HG03039 (cell line): ENCODE measurements around the gene MAEA.
"Not testable (repeated sequence)": the region's sequence is repeated elsewhere in the genome, so short reads cannot be mapped to it uniquely, and the experiment has no call there.

Experiments used
- ATAC-seq: cut with Tn5 transposase; IDR thresholded peaks from one replicate; pipeline ENCODE4 v1.9.1; 2021; ENCODE audit warnings: mild to moderate bottlenecking, moderate library complexity; ENCODE audit not compliant: unreplicated experiment

MAEA gene

DNA sequence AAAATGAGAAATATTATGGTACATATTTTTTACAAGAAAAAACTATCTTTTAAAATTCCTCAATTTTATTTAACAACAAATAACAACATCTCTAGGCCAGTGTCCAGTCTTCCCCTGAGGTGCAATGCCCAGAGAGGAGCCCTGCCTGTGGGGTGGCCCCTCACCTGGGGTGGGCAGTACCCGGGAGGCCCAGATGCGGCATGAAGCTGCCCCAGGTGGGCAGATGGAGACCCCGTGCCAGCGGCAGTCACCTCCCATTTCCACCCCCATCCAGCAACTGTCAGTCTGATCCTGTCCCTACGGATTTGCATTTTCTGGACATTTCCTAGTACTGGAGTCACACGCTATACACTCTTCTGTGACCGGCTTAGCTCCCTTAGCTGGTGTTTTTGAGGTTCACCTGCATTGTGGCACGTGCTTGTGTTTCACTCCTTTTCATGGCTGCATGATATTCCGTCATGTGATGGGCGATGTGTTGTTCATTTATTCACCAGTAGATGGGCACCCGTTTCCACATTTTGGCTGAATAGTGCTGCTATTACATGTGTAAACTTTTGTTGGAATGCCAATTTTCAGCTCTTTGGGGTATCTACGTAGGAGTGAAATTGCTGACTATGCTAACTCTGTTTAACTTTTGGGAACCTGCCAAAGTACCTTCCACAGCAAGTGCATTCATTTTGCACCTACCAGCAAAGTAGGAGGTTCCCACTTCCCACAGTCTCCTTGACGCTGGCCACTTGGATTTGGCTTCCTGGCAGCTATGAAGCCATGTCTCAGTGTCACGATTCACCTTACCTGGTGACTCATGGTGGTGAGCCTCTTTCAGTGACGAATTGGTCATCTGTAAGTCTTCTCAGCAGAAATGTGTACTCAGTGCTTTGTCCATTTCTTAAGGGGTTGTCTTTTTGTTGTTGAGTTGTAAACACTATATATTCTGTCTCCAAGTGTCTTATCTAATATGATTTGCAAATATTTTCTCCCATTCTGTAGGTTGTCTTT is 11.7 kb upstream of the MAEA start:
- no peak for ATAC-seq

DNA sequence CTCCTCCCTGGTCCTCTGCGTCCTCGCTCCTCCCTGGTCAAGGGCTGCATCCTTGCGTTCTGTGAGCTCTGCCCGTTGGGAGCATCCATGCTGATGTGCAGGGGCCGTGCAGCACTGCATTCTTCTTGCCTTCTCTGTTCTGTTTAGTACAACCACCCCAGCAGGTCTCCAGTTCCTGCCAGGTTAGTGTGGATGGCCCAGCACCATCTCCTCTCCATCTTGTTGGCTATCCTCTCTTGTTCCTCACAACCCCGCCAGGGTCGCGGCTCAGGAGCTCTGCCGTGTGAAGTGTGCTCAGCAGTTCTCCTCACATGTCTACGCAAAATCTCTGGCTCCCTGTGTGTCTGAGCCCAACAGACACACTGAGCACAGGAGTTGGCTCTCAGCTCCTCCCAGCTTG is 10.4 kb upstream of the MAEA start:
- ATAC-seq, result no peak

DNA sequence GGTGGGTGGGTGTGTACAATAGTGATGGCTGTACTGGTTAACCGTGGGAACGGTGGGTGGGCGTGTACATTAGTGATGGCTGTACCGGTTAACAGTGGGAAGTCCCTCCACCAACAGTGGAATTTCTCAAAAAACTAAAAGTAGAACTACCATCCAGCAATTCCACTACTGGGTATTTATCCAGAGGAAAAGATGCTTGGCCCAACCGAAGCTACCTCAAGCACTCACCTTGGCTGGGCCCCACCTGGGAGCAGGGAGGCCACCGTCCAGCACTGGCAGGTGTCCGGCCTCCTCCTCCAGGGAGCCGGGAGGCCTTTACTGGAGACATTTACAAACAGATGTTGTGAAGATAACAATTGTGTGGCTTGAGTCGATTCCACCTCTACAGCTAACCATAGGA is 6.0 kb upstream of the MAEA start:
- no peak for ATAC-seq

DNA sequence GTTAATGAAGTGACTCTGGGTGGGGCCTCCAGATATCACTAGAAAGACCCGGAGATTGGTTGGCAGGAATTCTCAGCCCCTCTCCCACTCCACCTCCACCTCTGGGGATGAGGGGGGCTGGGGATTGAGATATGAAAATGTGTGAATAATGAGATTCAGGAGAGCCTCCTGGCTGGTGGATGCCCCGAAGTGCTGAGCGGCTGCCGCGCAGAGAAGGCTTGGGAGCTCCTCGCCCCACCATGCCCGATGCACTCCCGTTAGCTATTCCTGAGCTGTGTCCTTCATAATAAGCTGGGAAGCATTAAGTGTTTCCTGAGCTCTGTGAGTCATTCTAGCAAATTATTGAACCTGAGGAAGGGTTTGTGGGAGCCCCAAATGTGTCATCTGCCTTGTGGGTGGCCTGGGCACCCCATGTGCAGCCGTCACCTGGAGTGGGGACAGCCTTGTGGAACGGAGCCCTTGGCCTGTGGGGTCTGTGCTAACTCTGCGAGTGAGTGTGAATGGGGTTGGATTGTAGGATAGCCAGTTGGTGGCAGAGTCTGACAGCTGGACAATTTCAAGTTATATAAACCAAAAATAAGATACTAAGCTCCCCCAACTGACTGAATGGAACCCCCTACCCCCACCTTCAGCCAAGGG is 4.4 kb upstream of the MAEA start:
- ATAC-seq, result no peak

DNA sequence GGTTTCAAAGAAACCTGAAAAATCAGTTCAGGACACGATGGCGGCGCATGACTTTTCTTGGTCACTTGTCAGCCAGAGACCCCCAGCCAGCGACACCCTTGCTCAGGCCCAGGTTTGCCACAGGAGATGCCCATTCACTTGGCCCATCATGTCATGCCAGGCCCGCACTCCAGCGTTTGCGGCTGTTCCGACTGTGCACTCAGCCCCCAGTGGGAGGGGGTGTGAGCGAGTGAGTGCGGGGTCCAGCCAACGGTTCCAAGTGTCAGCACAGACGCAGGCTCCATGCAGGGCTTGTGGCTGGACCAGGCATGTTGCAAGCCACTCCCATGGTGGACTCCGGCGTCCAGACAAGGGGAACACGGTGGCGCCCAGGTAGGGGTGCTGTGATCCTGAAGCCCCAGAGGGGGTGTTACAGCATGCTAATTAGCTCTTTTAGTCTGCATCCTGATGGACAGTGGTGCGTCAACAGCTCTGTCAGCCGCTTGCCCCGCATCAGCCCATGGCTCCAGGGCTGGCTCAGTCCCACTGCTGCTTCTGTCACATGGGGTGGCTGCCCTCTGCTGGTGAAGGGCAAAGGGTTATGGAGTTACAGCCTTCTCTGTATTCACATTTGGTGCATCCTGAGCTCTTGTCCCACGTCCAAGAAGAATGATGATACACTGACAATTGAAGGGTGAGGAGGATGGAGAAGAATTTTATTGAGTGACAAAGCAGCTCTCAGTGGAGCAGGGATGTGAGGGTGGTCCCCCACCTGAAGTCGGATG is 3.7 kb upstream of the MAEA start:
- no peak for ATAC-seq

DNA sequence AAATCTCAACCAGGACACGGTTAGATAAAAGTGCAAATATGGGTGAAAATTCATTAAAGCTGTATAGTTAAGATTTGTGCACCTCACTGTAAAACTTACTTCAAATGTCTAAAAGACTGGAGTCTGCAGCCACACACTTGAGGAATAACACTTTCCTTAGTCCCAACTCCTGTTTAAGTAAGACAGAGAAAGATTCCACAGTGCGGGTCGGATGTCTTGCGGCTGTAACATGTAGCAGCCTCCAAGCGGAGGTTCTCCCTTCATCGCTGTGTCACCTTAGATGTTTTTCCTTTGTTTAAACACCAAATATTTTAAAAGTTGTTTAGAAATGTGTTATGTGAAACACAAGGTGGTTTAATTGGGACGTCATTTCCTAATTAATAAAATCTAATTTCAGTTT is 905 bp upstream of the MAEA start:
- ATAC-seq, result no peak

DNA sequence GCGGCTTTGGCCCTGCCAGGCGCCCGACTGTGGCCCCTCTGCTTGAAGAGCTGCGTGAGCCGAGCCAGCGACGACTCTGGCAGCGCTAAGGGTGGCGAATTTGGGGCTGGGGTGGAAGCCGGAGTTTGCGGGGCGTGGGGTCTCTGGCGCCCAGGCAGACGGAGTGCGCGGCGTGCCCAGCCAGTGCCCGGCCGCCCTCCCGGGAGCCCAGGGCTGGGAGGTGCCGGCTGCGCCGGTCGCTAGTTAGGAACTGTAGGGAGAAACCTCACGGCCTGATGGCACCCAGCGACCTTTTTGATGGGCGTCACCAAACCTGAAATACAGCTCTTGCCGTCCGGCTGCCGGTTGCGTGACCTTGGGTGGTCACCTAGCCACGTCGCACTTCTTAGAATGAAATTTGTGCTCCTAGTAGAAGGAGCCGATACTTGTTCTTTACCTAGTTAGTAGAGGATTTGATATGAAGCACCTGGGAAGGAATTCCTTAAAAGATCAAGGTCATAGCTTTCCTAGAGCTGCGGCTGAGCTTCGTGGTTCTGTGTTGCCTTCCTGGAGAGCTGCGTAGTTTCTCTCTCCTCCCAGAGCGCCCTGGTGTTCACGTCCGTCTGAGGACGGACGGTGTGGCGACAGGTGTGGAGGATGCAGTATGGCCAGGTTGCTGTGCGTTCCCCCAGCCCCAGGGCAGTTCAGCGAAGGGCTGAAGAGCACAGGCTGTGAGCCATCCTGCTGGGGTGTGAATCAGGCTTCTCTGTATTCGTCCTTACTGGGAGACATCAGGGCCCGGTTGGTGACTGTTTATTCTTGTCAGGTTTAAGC is 680 bp downstream of the MAEA start:
- ATAC-seq, result no peak

DNA sequence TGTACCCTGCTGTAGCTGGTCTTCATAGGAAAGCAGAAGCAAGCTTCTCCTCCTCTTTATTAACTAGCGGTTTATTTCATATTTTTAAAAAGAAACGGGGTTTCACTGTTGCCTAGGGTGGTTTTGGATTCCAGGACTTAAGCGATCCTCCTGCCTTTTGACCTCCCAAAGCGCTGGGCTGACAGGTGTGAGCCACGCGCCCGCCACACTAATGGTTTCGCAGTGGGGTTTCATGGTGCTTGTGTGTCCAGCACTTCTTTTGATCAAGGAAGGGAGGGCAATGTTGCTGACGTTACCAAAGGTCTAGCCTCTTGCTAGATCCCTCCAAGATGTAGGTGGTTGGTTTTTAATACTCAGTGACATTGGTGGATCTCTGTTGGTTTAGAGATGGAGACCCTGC is 1.4 kb downstream of the MAEA start:
- ATAC-seq, result no peak

DNA sequence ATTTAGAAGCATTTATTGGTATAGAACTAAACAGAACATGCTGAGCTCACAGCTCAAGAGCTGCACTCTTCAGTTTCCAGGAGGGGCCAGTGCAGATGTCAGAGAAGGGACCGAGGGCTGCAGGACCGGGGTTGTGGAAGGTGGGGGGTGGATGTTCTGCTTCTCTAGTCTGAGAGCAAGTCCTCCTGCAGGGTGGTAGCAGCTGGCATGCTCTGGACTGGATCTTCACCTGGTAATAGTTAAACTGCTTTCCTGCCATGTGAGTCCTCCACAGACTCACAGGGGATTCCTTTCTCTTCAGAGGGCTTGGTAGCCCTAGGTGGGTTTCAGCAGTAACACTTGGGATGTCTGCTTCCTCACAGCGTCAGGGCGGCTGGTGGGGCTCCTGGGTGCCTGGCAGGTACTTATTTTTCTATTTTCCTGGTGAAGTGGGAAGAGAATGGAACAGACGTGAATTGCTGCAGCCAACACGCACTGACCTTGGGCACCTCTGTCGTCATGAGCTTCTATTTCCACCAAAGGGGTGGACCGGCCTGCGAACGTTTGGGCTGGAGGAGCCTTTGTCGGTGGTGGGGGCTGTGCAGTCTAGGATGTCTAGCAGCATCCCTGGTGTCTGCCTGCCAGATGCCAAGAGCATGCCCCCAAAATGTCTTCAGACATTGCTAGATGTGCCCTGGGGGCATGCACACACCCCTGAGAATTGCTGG is 2.5 kb downstream of the MAEA start:
- ATAC-seq, result no peak

DNA sequence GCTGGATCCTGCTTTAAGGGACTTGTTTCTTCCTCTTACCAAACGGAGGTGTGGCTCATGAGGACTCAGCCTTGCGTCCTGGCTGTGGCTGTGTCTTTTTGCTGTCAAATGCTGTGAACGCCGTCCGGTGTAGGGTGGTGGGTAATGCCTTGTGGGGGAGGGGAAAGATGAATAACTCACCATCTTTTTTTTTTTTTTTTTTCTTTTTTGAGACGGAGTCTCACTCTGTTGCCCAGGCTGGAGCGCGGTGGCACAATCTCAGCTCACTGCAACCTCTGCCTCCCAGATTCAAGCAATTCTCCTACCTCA is 3.0 kb downstream of the MAEA start:
- not testable (repeated sequence) for ATAC-seq

DNA sequence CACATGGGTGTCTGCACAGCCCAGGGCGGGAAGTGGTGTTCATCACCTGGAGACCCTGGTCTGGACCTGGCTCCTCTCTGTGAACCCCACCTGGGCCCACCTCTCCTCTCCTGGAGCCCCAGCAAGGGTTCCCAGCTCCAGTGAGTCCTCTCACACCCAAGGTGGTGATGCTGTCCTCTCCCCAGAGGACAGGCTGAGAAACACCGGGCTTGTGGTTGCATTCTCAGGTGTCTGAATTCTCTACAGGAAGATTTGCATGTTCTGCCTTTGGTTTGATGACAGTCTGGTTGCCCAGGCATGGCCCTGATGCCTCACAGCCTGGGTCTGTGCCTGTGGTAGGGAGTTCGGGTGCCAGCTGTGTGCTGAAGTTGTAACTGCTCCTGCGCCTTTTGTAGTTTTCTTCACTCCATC is 3.8 kb downstream of the MAEA start:
- no peak for ATAC-seq

DNA sequence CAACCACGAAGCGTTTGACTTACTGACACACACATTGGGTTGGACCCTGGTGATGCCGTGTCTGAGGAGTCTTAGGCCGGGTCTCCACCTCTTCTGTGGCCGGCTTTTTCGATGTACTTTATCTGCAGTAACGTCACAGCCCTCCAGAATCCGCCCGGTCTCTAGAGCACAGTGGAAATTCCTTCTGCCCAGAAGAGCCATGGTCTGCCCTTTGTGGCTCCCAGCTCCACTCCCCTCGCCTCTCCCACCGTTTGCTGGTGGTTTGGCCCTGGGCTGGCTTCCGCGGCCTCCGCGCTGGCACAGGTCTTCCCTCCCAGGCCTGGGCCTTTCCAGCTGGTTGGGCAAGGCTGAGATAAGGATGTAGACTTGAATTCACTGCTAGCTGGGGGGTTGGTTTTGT is 4.3 kb downstream of the MAEA start:
- no peak for ATAC-seq

DNA sequence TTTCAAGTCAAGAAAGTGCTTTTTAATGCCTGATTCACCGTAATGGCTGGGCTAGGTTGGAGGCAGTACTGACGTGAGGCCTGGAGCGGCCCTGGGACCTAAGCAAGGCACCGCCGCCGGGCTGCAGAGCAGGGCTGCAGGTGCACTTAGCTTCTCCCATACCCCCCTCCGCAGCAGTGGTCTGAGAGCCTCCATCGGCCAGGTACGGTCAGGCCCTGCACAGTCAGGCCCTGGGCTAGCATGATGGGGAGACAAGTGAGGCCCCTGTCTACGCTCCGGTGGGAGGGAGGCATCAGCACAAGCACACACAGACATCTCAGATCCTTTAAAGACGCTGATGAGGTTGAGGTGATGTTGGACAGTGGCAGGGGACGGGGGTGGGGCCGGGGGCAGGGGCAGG is 4.7 kb downstream of the MAEA start:
- no peak for ATAC-seq

DNA sequence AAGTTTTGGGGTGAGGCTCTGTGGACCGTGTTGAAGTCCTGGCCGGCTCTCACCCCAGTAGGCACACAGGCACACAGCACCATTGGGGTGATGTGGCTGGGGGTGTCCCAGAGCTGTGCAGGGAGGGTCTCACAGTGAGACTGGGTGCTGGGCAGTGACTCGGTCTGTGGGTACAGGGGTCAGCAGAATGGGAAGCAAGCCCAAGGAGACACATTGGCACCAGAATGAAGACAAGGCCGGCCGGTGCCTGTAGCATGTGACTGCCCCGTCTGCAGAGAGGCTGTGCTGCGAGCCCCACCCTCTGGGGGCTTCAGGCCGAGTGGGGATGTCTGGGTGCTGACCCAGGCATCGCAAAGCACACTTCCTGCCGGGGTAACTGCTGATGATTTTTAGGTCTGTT is 5.2 kb downstream of the MAEA start:
- no peak for ATAC-seq

DNA sequence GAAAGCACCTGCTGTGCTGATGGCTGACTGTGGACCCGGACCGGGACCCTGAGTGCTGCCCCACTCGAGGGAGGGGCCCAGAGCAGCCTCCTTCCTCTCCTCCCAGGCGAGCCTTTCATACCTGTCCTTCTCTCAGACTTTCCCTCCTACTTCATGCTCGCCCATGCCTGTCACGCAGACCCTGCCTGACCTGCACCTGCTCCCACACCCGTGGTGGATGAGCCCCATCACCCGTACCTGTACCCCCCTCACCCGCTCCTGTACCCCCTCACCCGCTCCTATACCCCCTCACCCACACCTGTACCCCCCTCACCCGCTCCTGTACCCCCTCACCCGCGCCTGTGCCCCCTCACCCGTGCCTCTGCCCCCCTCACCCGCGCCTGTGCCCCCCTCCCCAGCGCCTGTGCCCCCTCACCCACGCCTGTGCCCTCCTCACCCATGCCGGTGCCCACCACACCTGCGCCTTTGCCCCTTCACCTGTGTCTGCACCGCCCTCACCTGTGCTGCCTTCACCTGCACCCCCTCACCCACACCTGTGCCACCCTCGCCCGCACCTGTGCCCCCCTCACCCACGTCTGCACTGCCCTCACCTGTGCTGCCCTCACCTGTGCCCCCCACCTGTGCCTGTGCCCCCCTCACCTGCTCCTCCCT is 5.8 kb downstream of the MAEA start:
- no peak for ATAC-seq

DNA sequence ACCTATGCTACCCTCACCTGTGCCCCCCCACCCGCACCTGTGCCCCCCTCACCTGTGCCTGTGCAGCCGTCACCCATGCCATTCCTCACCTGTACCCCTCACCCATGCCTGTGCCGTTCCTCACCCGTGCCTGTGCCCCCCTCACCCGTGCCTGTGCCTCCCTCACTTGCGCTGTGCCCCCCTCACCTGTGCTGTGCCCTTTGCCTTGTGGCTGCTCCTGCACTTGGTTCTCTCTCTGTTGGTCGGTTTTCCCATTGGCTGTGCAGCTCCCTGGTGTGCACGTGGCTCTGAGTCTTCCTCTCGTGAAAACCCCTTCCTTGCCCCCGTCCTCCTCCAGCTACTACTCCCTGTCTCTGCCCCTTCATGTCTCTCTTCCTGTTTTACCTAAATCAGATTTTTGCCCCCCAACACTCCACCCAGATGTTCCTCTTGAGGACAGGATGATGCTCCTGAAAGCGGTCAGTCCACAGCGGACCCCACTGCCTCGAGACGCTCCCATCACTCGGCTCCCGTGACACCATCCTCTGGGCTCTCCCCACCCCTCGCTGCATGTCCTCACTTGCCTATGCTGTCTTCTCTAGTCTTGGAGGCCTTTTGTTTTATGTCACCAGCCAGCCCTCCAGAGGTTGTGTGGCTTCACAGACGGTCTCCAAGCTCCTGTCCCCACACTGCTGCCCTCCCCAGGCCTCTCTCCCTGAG is 6.8 kb downstream of the MAEA start:
- no peak for ATAC-seq

DNA sequence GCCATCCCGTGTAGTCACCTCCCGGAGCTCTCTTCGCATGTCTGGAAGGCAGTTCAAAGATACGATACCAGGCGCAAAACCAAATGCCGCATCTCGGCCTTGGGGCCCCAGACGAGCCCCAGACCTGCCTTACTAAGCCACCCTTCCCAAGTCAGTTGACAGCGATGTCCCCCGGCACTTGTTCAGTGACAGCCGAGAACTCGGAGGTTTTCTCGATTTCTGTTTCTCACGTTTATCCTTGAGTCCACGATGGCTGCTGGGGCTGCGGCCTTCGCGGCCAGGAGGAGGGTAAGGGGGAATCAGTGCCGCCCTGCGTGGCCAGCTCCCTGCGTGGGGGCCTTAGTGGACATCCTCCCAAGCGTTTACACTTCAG is 7.3 kb downstream of the MAEA start:
- no peak for ATAC-seq

DNA sequence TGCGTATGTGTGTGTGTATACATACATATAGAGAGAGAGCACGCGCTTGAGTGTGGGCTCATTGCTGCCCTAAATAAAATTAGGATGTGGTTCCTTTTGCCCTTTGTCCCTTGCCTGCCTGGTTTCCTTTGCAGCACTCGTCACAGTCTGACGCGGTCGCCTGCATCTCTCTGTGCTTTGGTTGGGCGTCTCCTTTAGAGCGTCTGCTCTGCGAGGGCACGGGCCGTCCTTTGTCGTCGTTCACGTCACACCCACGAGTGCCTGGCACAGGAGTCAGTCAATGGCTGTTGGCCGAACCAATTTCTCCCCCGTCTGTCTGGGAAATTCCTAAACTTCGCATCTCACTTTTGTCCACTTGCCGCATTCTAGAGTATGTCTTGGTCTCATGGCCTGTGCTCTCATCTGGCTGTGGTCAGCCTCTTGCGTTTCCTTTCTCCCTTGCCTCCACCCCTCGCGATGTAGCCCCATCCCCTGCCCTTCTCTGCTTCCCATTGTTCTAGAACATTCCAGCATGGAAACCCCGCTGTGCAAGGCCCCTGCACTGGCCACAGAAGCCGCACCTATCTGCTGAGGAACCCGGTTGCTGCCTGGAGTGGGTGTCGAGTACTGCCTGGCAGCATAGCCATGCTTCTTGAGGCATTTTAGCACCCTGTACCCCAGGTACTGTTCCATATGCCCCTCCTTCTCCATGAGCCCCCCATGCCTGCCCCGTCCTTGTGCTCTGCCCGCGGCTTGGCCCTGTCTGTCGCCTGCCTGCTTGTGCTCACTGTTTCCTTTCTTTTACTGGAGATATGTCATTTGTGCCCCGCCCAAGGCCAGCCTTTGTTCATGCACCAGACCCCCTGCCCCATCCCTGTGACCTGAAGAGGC is 8.0 kb downstream of the MAEA start:
- ATAC-seq, result no peak
